H7 (cell line): ENCODE measurements around the gene SEMA6C. TPM values are rescaled to one million over a fixed set of nuclear protein-coding genes. Genes with fewer than 3 reads are reported as not detected.

Source experiments
- DNase-seq: peaks from one replicate; pipeline ENCODE4 v3.0.0; 2012
- H3K27me3 ChIP-seq: 2 replicates; pipeline ENCODE4 v1.6.0; 2011; ENCODE audit warnings: mild to moderate bottlenecking, low read length; ENCODE audit not compliant: control insufficient read depth, insufficient read depth
- H3K36me3 ChIP-seq: replicated peaks from 2 replicates; pipeline ENCODE4 v1.5.1; 2011; ENCODE audit warnings: low read length; ENCODE audit not compliant: control insufficient read depth, insufficient read depth
- H3K4me3 ChIP-seq: 2 replicates; pipeline ENCODE4 v1.5.1; 2011; ENCODE audit warnings: low read depth, mild to moderate bottlenecking, control low read depth, low read length, moderate library complexity; ENCODE audit not compliant: insufficient read depth
- total RNA-seq: library from RNA; depleted of rRNA; stranded (reverse); fragments of >200 nt; shearing (Covaris generic); gene quantifications from 2 replicates; pipeline ENCODE4 v1.2.3, GENCODE V29; 2014

Gene SEMA6C
- total RNA-seq, 1 experiment from 2014 or later: 6.1 TPM

DNA sequence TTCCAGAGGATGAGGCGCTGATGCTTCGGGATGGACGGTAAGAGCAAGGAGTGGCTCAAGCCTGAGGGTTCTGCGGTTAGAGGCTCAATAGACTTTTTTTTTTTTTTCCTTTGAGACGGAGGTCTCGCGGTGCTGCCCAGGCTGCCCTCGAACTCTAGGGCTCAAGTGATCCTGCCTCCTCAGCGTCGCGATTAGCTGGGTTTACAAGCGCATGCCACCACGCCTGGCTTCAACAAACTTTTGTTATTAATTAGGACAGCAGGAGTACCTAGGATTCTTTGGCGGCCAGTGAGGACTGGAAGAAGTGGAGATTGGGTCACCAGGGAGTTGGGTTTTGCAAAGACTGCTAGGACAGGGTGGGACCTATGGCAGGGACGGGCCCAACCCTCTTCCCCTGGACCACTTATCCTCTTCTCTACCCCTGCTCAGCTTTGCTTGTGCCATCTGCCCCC is 20.1 kb upstream of the SEMA6C start:
- Histone ChIP-seq H3K27me3 (no peaks in the 10 kb centered on the region), H3K4me3 (peak overlapping the region; percentile 62), H3K36me3 (peaks cover 7% of the 10 kb centered on the region)
- DNase-seq: no peak

- Histone ChIP-seq H3K4me3 (peak within 1 kb of the TSS; percentile 62), H3K27me3 (no peaks in the 10 kb centered on the region), H3K36me3 (peaks cover 7% of the 10 kb centered on the region)
- peak; percentile 88 for DNase-seq
Measured at GRCh38 chr1:151165738-151166504, 19.5 kb upstream of the SEMA6C start, which contains the start of the genes LYSMD1 and SCNM1. TSS of gene LYSMD1 (minus strand) at chr1:151165902. CDS start at chr1:151165258, 644 bp downstream. TSS of gene SCNM1 (plus strand) at chr1:151166144. CDS start at chr1:151166153, 9 bp downstream.

DNA sequence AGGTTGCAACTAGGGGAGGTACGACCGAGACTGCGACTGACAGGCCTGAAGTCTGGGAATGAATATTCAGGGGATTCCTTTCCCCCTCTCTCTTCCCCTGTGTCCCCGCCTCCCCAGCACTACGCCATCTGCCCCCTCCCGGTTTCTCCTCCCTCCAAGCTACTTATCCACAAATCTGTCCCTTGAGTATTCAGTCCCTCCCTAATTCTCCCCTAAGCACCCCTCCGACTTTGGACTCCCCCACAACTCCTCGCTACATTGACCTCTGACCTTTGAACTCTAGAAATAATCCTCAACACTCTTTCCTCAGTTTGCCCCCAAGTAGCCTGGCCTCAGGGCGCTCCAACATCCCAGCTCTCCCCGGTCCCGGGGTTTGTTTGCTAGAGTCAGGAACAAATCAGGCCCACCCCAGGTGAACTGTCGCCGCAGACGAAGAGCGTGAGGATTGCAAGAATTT is 18.9 kb upstream of the SEMA6C start:
- Histone ChIP-seq H3K27me3 (no peaks in the 10 kb centered on the region), H3K4me3 (peak overlapping the region; percentile 62), H3K36me3 (peaks cover 9% of the 10 kb centered on the region)
- peak; percentile 89 for DNase-seq

DNA sequence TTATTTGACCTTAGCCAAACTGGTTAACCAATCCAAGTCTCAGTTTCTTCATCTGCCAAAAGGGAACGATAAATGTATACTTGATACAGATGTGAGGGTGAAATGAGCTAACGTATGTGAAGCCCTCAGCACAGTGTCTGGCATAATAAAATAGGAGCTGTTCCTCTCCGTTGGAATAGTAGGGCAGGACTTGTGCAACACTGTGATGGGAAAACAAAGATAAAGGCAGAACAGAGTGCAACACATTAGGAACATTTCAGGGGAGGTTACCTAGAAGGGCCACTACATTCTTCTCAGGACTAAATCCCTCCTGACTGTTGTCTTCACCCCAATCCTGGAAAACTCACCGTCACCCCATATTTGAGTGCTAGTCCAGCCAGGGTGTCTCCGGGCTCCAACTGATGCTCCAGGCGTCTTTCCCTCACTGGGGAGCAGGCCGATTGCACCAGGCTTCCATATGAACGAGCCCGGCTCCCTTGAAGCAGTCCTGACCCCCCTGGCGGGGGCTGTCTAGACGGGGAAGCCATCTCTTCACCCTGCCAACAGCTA is 18.4 kb upstream of the SEMA6C start:
- DNase-seq: no peak
- H3K4me3 ChIP-seq: peak overlapping the region; percentile 62
- H3K36me3 ChIP-seq: peaks cover 10% of the 10 kb centered on the region
- H3K27me3 ChIP-seq: no peaks in the 10 kb centered on the region

- no peaks in the 10 kb centered on the region for H3K27me3 ChIP-seq
- no peak overlapping the region for H3K4me3 ChIP-seq
- H3K36me3 ChIP-seq: peaks cover 7% of the 10 kb centered on the region
- DNase-seq: no peak
Measured at GRCh38 chr1:151159373-151159772, 12.9 kb upstream of the SEMA6C start.

- Histone ChIP-seq H3K36me3 (peaks cover 7% of the 10 kb centered on the region), H3K27me3 (no peaks in the 10 kb centered on the region), H3K4me3 (no peak overlapping the region)
- DNase-seq: no peak
Measured at GRCh38 chr1:151158751-151159251, 12.4 kb upstream of the SEMA6C start.

GRCh38 chr1:151158326-151158725 is 11.9 kb upstream of the SEMA6C start:
- peaks cover 7% of the 10 kb centered on the region for H3K36me3 ChIP-seq
- DNase-seq: no peak
- H3K27me3 ChIP-seq: no peaks in the 10 kb centered on the region

GRCh38 chr1:151157067-151157531 is 10.7 kb upstream of the SEMA6C start:
- no peak for DNase-seq
- Histone ChIP-seq H3K27me3 (no peaks in the 10 kb centered on the region), H3K4me3 (no peak overlapping the region), H3K36me3 (peaks cover 7% of the 10 kb centered on the region)

More at GRCh38 chr1:151158326-151158725, 11.9 kb upstream of the SEMA6C start:
- no peak overlapping the region for H3K4me3 ChIP-seq

- DNase-seq: no peak
- Histone ChIP-seq H3K36me3 (peaks cover 5% of the 10 kb centered on the region), H3K27me3 (no peaks in the 10 kb centered on the region), H3K4me3 (no peak within 1 kb of the TSS)
Measured at GRCh38 chr1:151156515-151156819, 10.0 kb upstream of the SEMA6C start, which contains the start of gene TNFAIP8L2. TSS of gene TNFAIP8L2 (plus strand) at chr1:151156649. CDS start at chr1:151158698, 2,049 bp downstream.

GRCh38 chr1:151147665-151148064 is 1.2 kb upstream of the SEMA6C start:
- H3K27me3 ChIP-seq: peaks cover 34% of the 10 kb centered on the region
- no peak for DNase-seq
- no peak overlapping the region for H3K4me3 ChIP-seq
- no peaks in the 10 kb centered on the region for H3K36me3 ChIP-seq

DNA sequence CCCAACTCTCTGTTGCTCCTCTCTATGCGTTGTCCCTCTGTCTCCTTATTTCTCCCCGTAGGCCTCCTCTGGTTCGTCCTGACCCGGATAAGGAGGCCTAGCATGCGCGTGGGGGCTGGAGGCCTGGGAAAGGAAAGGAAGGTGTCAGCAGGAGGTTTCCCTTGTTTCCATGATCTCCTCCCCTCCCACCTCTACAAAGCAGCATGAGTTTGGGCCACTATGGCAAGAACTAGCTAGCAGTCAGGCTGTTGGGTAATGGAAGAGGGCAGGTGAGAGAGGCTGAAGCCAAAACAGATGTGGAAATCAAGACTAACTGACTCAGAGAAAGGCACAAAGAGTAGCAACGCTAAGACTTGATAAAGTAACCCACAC is 687 bp upstream of the SEMA6C start:
- no peaks in the 10 kb centered on the region; the same call in 1 of the 2 replicates for H3K36me3 ChIP-seq
- DNase-seq: no peak

DNA sequence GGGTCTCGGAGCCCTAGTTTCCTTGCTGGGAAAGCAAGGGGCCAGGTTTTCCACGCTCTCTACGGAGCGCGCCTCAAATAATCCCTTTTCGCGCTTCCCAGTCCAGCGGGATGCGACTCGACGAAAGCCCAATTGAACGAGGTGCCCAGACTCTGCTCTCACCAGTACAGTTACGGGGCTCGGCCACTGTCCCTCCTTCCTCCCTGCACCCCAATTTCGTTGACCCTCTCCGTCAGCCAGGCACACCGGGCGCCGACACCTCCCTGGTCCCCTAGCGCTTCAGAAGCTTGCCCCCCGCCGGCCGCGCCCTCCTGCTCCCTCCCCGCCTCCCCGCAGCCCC is 389 bp downstream of the SEMA6C start:
- Histone ChIP-seq H3K27me3 (peaks cover 34% of the 10 kb centered on the region), H3K4me3 (peak overlapping the region; percentile 80), H3K36me3 (no peaks in the 10 kb centered on the region; the same call in 1 of the 2 replicates)
- DNase-seq: no peak

More for the DNA sequence above, 687 bp upstream of the SEMA6C start:
- peaks cover 34% of the 10 kb centered on the region for H3K27me3 ChIP-seq
- peak overlapping the region; percentile 80 for H3K4me3 ChIP-seq

DNA sequence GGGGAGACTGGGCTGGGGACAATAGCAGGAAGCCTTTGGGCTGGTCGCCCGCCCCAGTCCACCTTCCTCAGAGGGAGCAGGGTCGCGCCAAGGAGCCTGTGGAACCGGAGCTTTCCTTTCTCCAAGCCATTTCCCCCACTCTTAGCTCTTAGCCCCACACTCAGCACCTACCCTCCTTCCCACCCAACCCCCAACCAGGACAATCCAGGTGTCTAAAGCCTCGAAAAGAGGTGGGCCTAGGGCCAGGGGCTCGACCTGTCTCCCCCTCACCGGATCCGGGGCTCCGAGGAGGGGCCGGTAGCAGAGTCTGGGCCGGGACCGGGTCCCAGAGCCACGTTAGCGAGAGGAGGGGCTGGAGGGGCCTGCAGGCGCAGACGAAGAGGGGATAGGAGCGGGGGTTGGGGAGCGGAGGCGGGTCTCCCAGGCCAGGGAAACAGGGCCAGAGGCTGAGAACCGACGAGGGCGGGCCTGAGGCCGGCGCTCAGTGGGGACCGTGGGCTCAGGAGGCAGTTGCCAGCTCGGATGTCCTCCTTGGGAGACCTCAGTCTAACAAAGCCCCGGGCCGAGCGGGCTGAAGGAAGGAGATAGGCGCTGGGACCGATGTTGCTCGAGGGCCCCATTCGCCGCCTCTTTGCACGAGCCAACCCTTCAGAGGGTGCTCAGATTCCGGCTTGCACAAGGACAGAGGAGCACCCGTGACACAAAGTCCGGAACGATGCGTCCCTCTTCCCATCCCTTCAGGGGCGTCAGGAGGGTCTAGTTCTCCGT is 943 bp downstream of the SEMA6C start:
- Histone ChIP-seq H3K36me3 (no peaks in the 10 kb centered on the region; the same call in 1 of the 2 replicates), H3K4me3 (peak overlapping the region; percentile 80), H3K27me3 (peaks cover 34% of the 10 kb centered on the region)
- peak; percentile 83 for DNase-seq
